ENCODE measurements around the gene CCNE1. TPM values are rescaled to one million over a fixed set of nuclear protein-coding genes. Genes with fewer than 3 reads are reported as not detected.
"Not testable (repeated sequence)": the region's sequence is repeated elsewhere in the genome, so short reads cannot be mapped to it uniquely, and the experiment has no call there.

CCNE1 gene
- total and polyA plus RNA-seq, 8 donors, result 3.6 to 5.8 (median 4.4) TPM

- H3K4me3 ChIP-seq, result no peak overlapping the region
- no peaks in the 10 kb centered on the region for H3K36me3 ChIP-seq
- peak in 1 of 4 donors; percentile 45 for DNase-seq
- TF ChIP-seq CTCF (IDR thresholded peaks at IDR 0.05), result no peak
- no peaks in the 10 kb centered on the region for H3K4me1 ChIP-seq
- no peak for ATAC-seq
- no peaks in the 10 kb centered on the region for H3K27me3 ChIP-seq
- H3K27ac ChIP-seq, result no peak overlapping the region
- intact Hi-C loops (cut with DNase I), result no loop called here
- no peaks in the 10 kb centered on the region for H3K9me3 ChIP-seq
Observed at GRCh38 chr19:29785955-29786589, 25.7 kb upstream of the CCNE1 start.

GRCh38 chr19:29787281-29787680 is 24.5 kb upstream of the CCNE1 start:
- Histone ChIP-seq H3K4me1 (no peaks in the 10 kb centered on the region), H3K27me3 (no peaks in the 10 kb centered on the region)
- no peak for DNase-seq

GRCh38 chr19:29789007-29789406 is 22.8 kb upstream of the CCNE1 start:
- H3K27ac ChIP-seq, result no peak overlapping the region
- H3K36me3 ChIP-seq, result no peaks in the 10 kb centered on the region
- intact Hi-C loops (cut with DNase I), result no loop called here
- DNase-seq, result no peak
- no peak overlapping the region for H3K4me3 ChIP-seq
- no peak for TF ChIP-seq CTCF (IDR thresholded peaks at IDR 0.05)
- H3K27me3 ChIP-seq, result no peaks in the 10 kb centered on the region
- no peaks in the 10 kb centered on the region for H3K9me3 ChIP-seq
- no peak for ATAC-seq
- no peaks in the 10 kb centered on the region for H3K4me1 ChIP-seq

More at GRCh38 chr19:29787281-29787680, 24.5 kb upstream of the CCNE1 start:
- no peak for TF ChIP-seq CTCF (IDR thresholded peaks at IDR 0.05)
- no peak overlapping the region for H3K27ac ChIP-seq
- H3K9me3 ChIP-seq, result no peaks in the 10 kb centered on the region
- H3K4me3 ChIP-seq, result no peak overlapping the region
- H3K36me3 ChIP-seq, result no peaks in the 10 kb centered on the region
- ATAC-seq, result no peak
- intact Hi-C loops (cut with DNase I), result no loop called here

- DNase-seq (no peak), ATAC-seq (no peak)
- no peaks in the 10 kb centered on the region for H3K9me3 ChIP-seq
- no peaks in the 10 kb centered on the region for H3K4me1 ChIP-seq
- TF ChIP-seq CTCF (IDR thresholded peaks at IDR 0.05), result no peak
- no peaks in the 10 kb centered on the region for H3K36me3 ChIP-seq
- intact Hi-C loops (cut with DNase I), result no loop called here
- H3K27me3 ChIP-seq, result peaks cover 0 to 12% of the 10 kb centered on the region in 2 donors
- no peak overlapping the region for H3K4me3 ChIP-seq
- no peak overlapping the region for H3K27ac ChIP-seq
Observed at GRCh38 chr19:29793116-29793727, 18.6 kb upstream of the CCNE1 start.

GRCh38 chr19:29794490-29794889 is 17.3 kb upstream of the CCNE1 start:
- H3K4me1 ChIP-seq; DNase-seq; H3K9me3 ChIP-seq; H3K4me3 ChIP-seq; intact Hi-C loops (cut with DNase I); ATAC-seq; H3K36me3 ChIP-seq; H3K27ac ChIP-seq: not testable (repeated sequence)
- peaks cover 0 to 12% of the 10 kb centered on the region in 2 donors for H3K27me3 ChIP-seq

Measured in left lung (tissue), 10 donors.